Measurements from ENCODE around the gene LSR.

Gene LSR

DNA sequence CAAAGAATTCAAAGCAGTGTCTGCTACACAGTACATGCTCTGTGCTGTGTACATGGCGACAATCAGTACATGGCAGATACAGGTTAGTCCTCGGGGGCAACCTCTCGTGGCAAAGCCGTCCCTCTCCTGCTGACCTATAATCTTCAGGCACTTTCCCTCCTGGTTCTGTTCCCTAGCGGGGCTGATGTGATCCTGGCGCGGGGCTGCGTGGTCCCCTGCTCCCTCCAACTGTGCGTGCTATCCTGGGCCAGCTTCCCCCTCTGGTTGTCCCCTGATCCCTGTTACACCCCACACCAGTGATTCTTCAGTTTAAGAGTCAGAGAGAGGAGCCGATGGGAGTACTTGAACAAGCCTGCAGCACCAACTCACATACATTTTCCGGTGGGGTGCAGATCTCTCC lies 55.2 kb downstream of the LSR start:
- TF ChIP-seq, protein P1, sequence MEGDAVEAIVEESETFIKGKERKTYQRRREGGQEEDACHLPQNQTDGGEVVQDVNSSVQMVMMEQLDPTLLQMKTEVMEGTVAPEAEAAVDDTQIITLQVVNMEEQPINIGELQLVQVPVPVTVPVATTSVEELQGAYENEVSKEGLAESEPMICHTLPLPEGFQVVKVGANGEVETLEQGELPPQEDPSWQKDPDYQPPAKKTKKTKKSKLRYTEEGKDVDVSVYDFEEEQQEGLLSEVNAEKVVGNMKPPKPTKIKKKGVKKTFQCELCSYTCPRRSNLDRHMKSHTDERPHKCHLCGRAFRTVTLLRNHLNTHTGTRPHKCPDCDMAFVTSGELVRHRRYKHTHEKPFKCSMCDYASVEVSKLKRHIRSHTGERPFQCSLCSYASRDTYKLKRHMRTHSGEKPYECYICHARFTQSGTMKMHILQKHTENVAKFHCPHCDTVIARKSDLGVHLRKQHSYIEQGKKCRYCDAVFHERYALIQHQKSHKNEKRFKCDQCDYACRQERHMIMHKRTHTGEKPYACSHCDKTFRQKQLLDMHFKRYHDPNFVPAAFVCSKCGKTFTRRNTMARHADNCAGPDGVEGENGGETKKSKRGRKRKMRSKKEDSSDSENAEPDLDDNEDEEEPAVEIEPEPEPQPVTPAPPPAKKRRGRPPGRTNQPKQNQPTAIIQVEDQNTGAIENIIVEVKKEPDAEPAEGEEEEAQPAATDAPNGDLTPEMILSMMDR (IDR thresholded peaks at IDR 0.05; ENCODE audit: low read depth, low read length) = no peak
- DNase-seq (ENCODE audit: extremely low read depth, low read depth) = no peak

DNA sequence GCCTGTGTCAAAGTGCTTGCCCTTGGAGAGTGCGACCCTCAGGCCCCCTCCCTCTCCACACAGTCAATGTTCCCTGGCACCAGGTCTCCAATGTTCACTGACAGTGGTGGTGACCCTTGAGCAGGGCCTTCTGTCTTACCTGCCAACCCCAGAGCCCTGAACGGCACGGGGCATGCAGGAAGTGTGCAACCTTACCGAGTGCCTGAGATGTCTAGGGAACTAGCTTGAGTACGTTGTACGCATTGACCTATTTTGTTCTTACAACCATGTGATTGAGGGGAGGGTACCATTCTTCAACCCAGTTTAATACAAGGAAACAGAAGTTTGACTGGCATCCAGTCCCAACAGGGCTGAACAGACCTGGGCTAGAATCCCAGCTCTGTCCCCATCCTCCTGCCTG lies 56.4 kb downstream of the LSR start:
- TF ChIP-seq, protein P1 (IDR thresholded peaks at IDR 0.05; ENCODE audit: low read depth, low read length) = no peak

DNA sequence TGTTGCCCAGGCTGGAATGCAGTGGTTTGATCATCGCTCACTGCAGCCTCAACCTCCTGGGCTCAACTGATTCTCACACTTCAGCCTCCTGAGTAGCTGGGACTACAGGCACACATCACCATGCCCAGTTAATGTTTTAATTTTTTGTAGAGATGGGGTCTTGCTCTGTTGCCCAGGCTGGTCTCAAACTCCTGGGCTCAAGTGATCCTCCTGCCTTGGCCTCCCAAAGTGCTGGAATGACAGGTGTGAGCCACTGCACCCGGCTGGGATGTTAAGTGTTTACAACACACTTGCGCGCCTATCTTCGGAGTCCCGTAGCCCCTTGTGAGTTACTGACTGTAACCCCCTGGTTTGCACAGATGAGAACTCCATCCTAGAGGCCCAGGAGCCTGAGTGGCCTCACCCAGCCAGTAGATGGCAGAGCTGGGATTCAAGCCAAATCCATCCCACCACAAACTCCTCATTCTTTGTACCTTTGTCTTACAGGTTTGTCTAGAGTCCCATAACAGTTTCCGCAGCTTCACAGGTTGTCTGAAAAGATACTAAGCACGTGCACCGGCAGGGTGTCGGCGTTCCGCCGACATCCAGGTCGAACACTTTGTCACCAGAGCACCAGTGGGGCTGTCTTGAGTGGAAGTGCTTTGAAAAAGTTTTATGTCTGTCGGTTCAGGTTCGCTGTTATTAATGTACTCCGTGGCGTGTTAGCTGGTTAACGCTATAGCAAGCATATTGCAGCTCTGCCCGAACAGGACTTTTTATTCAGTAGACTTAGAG lies 57.9 kb downstream of the LSR start:
- no peak for DNase-seq (ENCODE audit: extremely low read depth, low read depth)
- TF ChIP-seq, protein P1 (IDR thresholded peaks at IDR 0.05; ENCODE audit: low read depth, low read length) = no peak

More for the DNA sequence above, 56.4 kb downstream of the LSR start:
- no peak for DNase-seq (ENCODE audit: extremely low read depth, low read depth)

DNA sequence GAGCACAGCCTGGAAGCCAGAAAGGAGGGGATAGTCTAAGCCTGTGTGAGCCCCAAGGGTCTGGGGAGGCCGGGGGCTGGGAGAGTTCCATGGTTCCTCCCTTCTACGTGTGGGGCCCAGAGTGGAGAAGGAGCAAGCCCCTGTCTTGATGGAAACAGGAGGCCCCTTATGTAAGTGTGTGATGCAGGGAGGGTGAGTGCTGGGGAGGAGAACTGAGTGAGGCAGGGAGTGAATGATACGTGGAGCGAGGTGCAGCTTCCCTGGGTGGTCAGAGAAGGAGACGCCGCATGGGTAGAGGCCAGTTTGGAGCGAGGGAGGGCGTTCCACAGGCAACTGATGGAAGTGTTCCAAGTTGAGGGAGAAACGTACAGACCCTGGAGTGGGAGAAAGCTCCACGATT lies 59.1 kb downstream of the LSR start:
- TF ChIP-seq, protein P1 (IDR thresholded peaks at IDR 0.05; ENCODE audit: low read depth, low read length) = no peak
- no peak for DNase-seq (ENCODE audit: extremely low read depth, low read depth)

DNA sequence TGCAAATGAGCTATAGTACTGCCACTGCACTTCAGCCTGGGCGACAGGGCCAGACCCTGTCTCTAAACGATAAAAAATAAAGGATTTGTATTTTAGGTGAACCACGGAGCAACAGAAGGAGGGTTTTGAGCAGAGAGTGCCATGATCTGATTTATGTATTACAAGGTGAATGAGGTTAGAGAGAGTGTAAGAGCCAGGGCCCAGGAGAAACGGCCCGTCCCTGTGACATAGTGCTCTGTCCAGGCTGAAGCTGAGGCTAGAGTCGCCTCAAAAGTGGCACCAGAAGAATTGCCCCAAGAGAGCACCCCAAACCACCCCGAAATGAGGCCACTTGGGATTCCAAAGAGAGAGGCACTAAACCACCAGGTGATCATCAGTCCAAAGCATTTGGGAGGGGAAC lies 60.1 kb downstream of the LSR start:
- TF ChIP-seq, protein P1 (IDR thresholded peaks at IDR 0.05; ENCODE audit: low read depth, low read length) = no peak
- DNase-seq (ENCODE audit: extremely low read depth, low read depth) = no peak

DNA sequence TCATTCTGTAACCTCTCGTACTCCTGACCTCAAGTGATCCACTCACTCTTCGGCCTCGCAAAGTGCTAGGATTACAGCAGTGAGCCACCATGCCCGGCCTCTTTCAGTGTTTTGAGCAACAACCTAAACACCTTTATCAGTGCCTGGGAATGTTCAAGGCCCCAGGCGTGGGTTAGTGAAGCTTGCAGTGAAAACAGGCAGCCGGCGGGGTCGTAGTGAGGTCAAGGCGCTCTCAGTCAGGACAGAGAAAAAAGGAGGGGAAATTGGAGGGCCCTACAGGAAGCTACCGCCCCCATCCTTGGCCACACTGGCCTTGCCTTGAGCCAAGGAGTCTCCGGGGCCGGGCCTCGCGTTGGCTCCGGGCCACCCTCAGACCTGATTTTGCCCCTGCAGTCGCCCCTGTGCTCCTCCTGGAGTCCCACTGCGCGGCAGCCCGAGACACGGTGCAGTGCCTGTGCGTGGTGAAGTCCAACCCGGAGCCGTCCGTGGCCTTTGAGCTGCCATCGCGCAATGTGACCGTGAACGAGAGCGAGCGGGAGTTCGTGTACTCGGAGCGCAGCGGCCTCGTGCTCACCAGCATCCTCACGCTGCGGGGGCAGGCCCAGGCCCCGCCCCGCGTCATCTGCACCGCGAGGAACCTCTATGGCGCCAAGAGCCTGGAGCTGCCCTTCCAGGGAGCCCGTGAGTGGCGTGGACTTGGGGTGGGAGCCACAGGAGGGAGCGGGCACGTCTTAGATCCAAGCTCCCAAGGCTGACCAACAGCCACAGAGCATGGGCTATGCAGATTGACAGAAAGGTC lies 60.9 kb downstream of the LSR start:
- DNase-seq (ENCODE audit: extremely low read depth, low read depth) = no peak
- TF ChIP-seq, protein P1 (IDR thresholded peaks at IDR 0.05; ENCODE audit: low read depth, low read length) = no peak

DNA sequence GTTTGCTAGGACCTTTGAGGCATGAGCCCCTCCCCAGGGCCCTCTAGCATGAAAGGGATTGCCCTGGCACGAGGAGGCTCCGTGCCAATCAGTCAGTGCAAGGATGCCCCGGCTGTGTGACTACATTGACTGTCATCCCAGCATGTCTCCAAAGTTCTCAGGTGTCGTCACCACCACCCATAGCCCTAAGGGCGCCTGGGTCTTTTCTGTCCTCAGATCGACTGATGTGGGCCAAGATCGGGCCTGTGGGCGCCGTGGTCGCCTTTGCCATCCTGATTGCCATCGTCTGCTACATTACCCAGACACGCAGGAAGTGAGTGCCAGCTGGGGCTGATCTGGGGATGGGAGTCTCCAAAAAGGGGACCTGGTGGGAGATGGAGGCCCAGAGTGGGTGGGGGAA lies 61.5 kb downstream of the LSR start:
- TF ChIP-seq, protein P1 (IDR thresholded peaks at IDR 0.05; ENCODE audit: low read depth, low read length) = no peak
- DNase-seq (ENCODE audit: extremely low read depth, low read depth) = no peak

Data from AG09319 (cell line).